HG03432 (cell line): ENCODE results near the gene EXOSC7.
"Not testable (repeated sequence)": the region's sequence is repeated elsewhere in the genome, so short reads cannot be mapped to it uniquely, and the experiment has no call there.

Source experiments
- ATAC-seq: cut with Tn5 transposase; IDR thresholded peaks from one replicate; pipeline ENCODE4 v1.9.1; 2021; ENCODE audit warnings: mild to moderate bottlenecking, moderate library complexity; ENCODE audit not compliant: unreplicated experiment

EXOSC7 gene

DNA sequence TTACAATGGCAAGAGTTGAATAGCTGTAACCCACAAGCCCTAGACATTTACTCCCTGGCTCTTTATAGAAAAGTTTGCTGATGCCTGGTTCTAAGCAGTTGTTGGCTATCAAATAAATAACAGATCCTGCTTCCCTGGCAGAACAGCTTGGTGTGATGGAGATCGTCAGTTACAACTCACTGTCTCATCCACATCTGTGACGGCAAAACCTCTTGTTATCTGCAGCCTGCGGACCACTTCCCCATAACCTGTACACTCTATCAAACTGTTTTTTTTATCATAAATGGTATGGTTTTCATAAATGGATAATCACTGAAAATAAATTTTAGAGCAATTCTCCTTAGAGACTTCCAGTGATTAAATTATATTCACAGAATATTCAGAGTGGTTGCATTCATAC is 14.2 kb upstream of the EXOSC7 start:
- ATAC-seq = no peak

DNA sequence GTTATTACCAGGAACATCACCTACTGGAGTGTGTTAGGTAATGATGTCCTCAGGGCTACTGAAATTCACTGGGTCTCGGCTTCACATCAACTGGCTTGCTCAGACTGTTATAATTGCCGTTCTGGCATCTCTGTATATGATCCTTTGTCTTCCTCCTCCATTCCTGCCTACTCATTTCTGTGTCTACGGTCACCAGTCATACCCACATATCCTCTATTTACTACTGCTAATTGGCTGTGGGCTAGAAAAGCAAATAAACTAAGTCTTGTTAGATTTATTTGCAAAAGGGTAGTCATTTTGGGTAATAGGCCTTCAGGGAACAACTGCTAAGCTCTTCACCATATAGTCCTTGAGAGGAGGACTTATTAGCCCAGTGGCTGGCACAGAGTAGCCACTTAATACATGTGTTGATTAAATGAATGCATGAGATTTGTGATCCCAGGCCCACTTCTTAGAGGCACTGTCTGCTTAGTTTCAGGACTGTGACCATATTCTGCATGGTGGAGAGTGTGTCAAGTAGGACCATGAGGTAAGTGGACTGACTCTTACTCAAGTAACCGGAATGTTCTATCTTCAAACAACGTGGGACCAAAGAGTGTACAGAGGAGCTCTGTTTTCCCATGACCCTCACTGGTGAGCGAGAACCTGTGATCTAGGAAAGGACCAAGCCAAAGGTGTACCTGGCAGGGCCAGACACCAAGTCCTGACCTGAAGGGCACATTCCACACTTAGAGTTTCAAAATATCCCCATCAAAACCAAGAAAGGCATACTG is 13.2 kb upstream of the EXOSC7 start:
- no peak for ATAC-seq

DNA sequence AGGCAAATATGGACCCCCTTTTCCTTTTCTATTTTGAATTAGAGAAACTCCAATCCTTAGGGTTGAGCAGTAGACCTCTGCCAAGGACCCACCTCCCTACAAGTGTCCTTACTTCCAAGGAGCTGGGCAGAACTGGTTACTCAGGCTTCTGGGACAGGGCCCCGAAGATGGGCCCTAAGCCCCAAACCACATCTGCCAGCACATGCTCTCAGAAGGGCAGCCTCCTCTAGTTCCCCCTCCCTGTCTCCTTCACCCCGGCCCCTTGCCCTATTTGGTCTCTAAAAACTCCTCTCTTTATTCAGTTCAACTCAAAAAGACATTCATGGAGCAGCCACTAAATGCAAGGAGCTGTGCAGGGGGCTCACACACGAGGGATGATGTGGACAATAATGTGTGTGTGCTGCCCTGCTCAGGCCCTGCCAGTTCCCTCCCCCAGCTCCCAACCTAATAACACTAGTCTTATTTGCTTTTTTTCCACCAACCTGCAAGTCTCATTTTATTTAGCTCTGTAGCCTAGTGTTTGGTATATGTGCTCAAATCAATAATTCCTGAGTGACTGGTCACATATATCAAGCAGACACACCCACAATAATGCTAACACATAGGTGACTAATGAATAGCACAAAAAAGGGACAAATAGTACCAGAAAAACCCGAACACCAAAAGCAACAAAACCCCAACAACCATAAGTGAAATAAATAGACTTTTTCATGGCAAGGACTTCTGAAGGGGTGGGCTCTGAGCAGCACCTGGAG is 12.3 kb upstream of the EXOSC7 start:
- no peak for ATAC-seq

DNA sequence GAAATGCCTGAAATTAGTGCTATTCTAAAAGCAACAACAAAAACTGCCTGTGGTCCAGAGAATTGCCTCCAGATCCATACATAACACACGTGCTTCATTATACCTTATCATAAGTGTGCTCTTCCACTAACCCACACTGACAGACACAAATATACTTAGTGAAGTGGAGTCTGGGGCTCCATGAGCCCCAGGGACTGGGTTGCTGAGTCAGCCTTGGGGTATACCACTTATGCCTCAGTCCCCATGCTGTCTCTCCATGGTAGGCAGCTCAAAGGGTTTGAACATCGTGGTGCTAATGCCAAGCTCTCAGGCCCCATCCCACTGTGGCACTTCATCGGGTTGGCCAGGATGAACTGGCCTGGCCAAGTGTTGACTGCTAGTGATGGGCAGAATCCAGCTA is 10.9 kb upstream of the EXOSC7 start:
- ATAC-seq = no peak

DNA sequence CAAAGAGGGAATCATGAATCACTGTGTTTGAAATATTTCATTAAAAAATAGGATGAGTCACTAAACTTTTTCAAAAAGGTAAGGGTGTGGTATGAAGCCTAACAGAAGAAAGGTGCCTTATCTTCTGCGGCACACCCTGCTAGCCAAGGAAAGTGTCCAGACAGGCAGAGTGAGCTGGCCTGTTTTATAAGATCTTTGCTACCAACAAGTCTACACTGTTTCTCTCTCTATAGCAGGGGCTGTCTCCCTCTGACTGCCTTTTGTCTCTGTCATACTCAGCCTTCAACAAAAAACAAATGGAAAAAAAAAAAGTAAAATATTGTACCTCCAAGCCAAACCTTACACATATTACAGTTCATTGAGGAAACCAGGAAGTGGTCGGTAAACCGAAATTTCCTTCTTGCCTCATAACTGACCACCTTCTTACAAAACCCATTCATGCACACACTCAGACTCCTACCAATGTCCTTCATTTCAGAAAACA is 9.2 kb upstream of the EXOSC7 start:
- ATAC-seq = no peak

DNA sequence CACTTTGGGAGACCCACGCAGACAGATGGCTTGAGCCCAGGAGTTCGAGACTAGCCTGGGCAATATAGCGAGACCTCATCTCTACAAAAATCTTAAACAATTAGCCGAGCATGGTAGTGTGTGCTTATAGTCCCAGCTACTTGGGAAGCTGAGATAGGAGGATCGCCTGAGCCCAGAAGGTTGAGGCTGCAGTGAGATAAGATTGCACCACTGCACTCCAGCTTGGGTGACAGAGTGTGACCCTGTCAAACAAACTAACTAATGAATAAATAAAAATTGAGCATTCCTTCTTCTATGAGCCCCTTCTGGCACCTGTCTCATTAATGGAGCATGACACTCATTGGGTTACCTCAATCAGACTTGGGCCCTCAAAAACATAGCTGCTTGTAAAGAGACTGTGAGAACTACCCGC is 7.6 kb upstream of the EXOSC7 start:
- ATAC-seq = no peak

DNA sequence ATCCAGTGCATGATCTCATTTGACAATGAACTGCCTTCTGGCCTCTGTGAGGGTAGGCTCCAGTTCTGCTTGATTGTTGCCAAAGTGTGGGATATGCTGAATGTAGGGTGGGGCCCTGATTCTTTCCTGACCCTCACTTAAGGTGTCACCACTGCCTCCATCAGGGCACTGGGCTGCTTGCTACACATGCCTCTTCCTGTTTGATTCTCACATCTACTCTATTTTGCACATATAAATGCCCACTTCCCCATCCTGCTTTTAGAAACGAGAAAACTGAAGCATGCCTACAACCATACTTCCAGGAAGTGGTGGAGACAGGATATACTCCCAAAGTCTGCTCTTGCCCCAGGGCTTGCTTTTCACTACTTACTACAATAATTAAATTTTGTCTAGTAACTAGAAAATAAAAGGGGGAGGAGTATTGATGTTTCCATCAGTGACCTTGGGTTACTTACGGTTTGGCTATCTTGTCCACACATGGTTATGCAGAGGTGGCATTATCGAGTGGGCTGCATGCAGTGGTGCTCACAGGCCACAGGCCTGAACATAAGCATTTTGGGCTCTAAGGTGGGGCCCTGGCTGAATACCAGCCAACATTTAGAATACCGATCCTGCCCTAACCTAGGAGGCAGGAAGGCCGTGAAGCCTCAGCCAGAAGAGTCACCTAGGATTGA is 6.8 kb upstream of the EXOSC7 start:
- ATAC-seq = peak; percentile 38

DNA sequence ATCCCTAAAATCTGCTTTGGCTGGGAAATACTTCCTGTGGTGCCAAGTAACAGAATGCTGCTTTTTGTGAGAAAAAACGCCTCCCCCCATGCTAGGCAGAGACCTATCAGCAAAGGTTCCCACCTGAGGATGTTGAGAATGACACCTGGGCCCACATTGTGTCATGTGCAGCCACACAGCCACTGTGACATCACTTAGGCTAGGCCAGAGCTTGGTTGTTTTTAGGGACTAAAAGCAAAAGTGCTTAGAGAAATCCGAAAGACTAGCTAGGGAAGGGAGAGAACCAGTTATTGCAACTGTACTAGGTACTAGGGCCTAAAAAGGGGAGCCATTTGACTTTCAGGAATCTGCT is 6.2 kb upstream of the EXOSC7 start:
- no peak for ATAC-seq

DNA sequence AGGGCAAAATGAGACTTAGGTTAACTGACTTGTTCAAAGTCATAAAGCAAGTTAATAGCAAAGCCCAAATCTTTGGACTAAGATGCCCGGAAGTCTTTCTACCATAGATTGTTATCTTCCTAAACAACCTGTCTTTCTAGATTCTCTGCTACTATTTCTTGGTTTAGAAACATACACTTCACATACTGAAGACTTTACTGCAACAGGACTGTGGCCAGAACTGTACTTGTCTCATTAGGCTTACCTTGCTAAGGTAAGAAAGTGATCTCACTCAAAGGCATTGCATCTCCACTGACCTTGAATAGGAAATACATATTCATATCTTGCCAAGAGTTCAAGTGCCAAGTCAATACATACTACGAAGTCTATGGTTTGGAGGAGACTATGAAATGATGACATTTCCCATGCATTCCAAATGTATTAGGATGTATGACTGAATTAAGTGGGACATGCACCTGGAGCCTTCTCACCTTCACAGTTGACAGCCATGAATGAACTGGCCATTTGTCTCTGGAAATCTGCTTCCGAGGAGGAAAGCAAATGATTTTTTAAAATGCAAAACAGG is 5.0 kb upstream of the EXOSC7 start:
- no peak for ATAC-seq

DNA sequence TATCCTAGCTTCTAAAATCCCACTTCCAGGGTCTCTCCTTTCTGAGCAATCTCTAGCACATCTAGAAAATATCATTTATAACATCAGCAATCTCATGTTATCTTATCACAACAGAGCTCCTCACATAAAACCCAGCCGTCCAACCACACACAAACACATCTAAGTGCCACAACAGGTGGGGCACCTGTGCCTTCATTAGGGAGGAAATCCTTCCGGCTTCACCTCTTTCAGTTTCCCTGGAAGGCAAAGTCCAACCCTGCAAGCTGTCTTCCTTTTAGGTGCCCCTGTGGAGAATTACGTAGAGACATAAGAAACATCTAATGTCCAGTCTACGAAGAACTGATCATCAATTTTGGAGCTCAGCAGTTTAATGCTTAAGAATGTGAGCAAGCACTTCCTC is 1.6 kb upstream of the EXOSC7 start:
- no peak for ATAC-seq

DNA sequence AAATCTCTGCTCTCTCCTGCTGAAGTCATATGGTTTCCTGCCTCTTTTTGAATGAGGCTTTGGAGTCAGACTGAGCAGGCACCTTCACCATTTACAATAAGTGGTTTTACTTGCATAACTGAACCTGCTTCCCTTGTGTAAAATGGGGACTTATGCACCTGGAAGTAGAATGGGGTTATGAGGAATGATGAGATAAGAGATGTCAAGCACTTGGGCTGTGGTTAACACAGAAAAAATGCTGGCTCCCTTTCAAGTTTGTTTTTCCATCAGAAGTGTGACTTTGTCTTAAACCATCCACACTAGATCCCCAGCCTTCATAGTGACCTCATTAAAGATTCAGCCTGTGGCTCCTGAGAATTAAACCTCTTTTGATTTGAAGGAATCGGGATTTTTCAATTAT is 5.2 kb downstream of the EXOSC7 start:
- no peak for ATAC-seq

DNA sequence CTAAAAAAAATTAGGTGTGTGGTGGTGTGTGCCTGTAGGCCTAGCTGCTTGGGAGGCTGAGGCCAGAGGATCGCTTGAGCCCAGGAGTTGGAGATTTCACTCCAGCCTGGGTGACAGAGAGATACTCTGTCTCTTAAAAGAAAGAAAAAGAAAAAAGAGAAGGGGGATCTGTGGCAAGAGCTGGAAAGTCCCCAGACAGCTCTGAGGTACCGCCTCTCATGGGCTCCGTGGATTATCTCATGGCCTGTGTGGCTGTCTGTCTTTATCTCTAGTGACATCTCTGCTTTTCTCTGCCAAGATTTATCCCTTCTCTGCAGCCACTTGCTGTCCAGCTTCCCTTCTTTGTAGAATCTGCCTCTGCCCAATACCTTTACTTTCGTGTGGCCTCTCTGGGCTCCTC is 5.7 kb downstream of the EXOSC7 start:
- ATAC-seq = peak; percentile 54

DNA sequence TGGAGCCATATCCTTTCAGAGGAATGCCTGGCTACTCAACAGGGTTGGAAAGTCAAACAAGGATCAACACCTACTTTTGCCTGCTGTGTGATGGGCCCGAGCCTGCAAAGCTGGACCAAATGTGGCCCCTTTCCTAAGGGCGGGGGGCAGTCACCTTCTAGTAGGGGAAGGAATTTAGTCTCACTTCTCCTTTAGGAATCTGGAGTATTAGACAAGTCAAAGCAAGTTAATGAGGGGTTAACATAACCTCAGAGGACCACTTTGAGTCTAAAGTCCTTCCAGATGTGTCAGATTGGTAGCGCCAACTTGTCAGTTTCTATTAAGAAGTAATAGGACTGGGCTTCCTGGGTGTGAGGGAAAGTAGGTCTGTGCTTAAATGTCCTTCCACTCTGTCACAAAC is 6.8 kb downstream of the EXOSC7 start:
- no peak for ATAC-seq

DNA sequence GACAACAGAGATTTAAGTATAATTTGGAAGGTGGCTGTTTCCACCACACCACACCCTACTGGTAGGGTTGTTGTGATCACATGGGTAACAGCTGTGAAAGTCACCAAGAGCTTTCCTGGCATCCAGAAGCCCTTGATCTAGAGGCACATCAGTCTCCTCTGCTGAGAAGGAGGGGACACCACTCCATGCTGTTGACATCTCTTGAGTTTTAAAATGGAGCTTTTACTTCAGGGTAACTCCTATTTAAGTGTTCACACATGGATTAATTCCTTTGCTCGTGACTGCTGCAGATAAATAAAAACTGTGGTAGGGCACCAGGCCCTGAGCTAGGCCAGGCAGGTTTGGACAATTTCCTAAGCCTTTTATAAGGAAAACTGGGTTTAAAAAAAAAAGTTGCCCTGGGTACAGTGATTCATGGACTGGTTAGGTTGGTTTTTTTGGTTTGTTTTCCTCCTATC is 7.5 kb downstream of the EXOSC7 start:
- ATAC-seq = no peak

DNA sequence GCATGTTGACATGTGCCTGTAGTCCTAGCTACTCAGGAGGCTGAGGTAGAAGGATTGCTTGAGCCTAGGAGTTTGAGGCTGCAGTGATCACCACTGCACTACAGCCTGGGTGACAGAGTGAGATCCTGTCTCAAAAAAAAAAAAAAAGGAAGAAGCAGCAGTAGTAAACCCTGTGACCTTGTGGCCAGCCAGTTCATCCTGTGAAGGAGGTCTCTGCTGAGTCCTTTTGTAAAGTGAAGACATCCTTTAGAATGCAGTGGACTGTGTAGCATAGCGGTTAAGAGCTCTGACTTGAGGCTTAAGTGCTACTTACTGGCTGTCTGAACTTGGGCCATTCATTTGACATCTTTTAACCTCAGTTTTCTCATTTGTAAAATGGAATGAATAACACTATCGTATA is 8.3 kb downstream of the EXOSC7 start:
- no peak for ATAC-seq

DNA sequence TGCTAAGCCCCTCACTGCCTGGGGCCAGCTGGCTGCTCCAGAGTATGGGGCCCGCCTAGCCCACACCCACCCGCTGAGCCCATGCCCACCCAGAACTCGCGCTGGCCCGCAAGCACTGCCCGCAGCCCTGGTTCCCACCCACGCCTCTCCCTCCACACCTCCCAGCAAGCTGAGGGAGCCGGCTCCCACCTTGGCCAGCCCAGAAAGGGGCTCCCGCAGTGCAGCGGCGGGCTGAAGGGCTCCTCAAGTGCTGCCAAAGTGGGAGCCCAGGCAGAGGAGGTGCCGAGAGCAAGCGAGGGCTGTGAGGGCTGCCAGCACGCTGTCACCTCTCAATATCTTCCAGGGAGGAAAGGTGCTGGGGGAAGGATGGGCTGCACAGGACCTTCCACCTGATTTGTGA is 10.3 kb downstream of the EXOSC7 start:
- ATAC-seq = not testable (repeated sequence)

DNA sequence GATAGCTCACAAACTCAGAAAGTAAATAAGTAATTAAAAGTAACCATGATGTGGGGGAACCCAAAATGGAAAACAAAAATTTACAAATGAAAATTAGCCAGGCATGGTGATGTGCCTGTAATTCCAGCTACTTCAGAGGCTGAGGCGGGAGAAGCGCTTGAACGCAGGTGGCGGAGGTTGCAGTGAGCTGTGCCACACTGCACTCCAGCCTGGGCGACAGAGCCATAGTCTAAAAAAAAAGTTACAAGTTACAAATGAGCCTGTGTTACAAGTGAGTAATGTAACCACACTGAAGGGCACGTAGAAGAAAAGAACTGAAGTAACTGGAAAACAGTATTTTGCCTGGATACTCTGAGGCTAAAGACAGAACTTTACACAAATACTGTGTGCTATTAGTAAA is 11.3 kb downstream of the EXOSC7 start:
- ATAC-seq = no peak

DNA sequence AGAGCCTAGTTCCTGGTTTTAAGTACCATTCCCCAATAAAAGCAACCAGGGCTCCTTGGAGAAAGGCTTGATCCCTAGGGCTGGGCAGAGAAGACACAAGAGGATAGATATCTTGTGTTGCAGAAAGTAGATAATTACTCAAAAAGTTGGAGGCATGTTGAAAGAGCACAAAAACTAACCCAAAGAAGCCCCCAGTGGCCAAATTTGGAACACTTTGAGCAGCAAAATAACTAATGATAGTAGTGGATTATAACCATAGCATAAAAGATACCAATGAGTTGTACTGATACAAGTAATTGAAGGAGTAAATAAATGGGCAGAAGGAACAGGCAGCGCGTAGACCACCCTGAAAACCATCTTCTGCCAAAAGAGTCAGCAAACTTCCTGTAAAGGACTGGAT is 12.0 kb downstream of the EXOSC7 start:
- no peak for ATAC-seq

DNA sequence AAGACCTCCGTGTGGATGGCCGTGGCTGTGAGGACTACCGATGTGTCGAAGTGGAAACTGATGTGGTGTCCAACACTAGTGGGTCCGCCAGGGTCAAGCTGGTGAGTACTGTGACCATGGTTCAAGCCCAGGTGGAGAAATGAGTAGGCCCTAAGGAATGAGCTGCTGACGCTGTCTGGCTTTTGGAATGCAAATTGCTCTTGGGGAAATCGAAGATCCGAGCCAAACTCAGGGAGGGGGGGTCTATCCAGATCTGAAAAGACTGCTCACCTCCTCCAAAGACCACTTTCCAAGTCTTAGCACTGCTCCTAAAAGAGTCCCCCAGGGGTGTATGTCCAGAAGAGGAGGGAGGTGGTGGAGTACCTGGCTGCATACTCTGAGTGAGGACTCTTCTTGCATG is 13.1 kb downstream of the EXOSC7 start:
- no peak for ATAC-seq

DNA sequence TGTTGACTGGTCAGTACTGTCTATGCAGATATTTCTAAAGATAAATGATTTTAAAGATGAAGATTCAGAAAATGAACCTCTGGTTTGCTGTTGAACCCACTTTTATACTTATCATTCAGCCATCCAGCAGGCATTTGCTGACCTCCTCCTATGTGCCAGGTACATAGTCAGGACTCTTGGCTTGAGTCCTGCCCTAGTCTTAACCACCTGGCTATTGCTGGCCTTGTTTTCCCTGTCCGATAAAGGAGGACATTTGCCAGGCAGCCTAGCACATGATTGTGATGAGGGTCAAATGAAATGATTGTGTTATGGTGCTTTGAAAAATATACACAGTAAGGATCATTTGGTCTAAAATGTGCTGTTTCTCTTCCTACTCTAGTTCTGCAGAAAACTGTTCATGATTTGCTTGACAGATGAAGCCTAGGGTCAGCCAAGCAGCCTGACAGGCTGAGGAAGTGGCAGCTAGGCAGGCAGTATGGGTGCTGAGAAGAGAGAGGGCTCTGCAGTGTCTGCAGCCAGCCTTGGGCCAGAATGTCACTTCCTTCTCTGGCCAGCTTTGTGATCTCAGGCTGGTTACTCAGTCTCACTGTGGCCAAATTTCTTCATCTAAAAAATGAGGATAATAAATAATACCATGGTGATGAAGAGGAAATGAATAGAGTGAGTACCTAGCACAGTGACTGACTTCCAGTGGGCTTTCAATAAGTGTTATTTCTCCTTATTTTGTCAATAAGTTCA is 13.8 kb downstream of the EXOSC7 start:
- ATAC-seq = no peak

DNA sequence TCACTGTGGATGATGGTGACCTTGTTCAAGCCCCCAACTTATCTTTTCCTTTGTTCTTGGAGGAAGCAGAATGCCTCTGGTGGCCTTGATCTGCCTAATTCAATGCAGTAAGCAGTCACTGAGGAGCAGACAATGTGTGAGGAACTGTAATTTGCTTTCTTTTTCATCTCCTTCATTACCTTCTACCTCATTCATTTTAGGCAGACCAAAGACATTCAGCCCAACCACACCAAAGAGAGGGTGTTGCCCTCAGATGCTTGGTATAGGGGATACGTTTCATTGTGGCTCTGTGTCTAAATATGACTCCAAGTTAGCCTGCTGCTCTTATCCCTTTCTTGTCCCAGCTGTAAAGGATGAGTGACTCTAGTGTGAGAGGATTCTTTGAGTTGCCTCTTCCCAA is 15.3 kb downstream of the EXOSC7 start:
- ATAC-seq = no peak
